ENCODE results near the gene RNF5. TPM values are rescaled to one million over a fixed set of nuclear protein-coding genes. Genes with fewer than 3 reads are reported as not detected.
"Not testable (repeated sequence)": the region's sequence is repeated elsewhere in the genome, so short reads cannot be mapped to it uniquely, and the experiment has no call there.

RNF5 gene
- total RNA-seq, 1 donor from 2014 or later = 60.4 TPM

DNA sequence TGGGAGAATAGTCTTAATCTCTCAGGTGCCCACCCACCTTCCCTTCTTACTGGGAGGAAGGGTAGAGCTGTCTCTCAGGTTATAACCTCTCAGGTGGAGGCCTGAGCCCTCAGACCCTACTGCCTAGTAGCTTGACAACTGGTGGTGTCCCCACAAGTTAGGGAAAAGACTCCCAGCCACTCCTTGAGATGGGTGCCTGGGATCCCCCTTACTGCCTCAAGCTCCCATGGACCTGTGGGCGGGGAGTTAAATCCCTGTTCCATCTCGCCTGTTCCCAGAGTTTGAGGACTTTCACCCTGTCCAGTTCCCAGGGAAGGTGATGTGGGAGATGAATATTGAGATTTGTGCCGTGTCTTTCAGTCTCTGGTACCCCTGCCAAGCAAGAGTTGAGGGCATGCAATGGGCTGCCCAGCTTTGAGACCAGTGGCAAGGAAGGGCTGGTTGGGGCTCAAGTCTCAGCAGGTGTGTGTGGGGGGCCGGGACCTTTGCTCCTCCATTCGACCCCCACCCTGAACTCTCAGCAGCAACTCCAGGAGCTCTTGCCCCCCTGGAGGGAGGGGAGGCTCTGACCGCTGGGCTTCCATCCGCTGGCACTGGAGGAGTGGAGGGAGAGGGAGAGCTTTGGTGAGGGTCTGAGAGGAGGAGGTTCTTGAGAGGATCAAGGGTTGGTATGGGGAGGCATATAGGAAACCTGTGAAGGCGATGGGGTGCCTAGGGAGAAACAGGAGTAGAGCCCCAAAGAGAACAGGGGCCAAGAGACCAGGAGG, 12.9 kb downstream of the RNF5 start:
- Mint-ChIP-seq H3K27me3 (ENCODE audit: insufficient read depth) (no peaks in the 10 kb centered on the region), H3K4me1 (ENCODE audit: low read depth) (peaks cover 67% of the 10 kb centered on the region), H3K36me3 (ENCODE audit: low read depth) (peaks cover 23% of the 10 kb centered on the region), H3K9me3 (no peaks in the 10 kb centered on the region), H3K4me3 (peak overlapping the region; percentile 97), H3K27ac (peak overlapping the region; percentile 97)
- no peak for DNase-seq (ENCODE audit: low spot score)
- intact Hi-C loops (cut with micrococcal nuclease) = loop anchor here (1.0 to 5.0 kb wide), 4 partner anchors 13 to 379 kb away; partner anchors contain the start of genes EHMT2, FKBPL and RNF5

DNA sequence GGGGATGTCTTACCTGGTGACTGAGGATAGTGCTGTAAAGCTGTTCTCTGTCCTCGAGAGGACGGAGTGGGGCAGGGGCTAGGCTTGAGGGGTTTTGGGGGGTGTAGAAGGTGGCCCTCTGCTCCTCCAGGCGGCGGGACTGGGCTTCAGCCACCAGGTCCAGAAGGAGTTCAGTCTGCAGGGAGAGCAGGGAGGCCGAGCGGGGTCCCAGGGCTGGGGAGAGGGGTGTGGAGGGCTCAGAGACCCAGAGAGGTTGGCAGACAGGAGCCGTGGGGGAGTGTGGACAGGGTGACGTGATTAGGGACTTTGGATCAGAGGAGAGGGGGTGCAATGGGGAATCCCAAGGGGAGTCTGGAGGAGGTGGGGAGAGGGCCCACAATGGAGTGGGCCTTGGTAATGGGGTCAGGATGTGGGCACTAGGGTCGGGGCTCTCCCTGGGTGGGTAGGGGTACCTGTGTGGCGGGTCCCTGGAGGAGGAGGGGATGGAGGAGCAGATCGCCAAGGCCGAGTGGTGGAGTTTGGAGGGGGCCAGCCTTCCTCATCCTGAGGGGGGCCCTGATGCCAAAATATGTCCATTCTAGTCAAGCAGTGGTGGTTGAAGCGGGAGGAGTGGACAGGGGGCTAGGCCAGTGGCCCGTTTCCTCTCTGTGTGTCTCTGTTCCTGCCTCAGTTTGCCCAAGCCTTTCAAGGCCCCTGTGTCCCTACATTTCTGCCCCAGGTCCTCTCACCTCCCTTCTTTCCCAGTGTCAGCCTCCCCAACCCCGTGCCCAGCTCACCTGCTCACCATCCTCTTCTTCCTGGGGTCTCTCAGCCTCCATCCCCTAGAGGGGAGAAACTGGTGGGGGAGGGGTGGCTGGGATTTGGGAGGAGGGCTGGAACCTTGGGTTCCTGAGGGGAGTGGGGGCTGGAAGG, 13.7 kb downstream of the RNF5 start:
- Mint-ChIP-seq H3K27ac (peak overlapping the region; percentile 97), H3K36me3 (ENCODE audit: low read depth) (peaks cover 14% of the 10 kb centered on the region), H3K4me3 (peak overlapping the region; percentile 97), H3K4me1 (ENCODE audit: low read depth) (peaks cover 67% of the 10 kb centered on the region), H3K9me3 (no peaks in the 10 kb centered on the region), H3K27me3 (ENCODE audit: insufficient read depth) (no peaks in the 10 kb centered on the region)
- intact Hi-C loops (cut with micrococcal nuclease) = loop anchor here (5.0 kb wide), 2 partner anchors 295 to 380 kb away; partner anchors contain the start of gene EHMT2
- DNase-seq (ENCODE audit: low spot score) = no peak

DNA sequence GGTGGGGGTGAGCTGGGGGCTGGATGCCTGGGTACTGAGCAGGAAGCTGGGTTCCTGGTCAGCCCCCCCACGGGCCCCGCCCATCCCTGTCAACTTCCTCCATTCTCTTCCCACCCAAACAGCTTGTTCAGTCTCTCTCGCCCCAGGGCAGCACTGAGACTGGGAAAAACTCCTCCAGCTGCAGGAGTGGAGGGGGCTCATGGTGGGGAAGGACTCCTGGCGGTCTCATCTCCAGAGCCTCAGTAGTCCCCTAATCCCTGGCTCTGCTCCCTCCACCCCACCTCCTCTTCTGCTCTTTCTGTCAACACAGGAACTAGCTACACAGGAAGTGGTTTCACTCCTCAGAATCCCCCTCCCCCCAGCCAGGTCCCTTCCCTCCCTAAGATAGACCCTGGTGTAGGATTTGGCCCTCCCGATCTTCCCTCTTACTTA, 14.4 kb downstream of the RNF5 start, which contains the start of gene GPSM3:
TSS of gene GPSM3 (minus strand) at position 36 of the 432 bp plus-strand sequence. CDS start 130 bp downstream, outside the sequence.
- Mint-ChIP-seq H3K4me3 (peak within 1 kb of the TSS; percentile 97), H3K36me3 (ENCODE audit: low read depth) (peaks cover 8% of the 10 kb centered on the region), H3K27me3 (ENCODE audit: insufficient read depth) (no peaks in the 10 kb centered on the region), H3K4me1 (ENCODE audit: low read depth) (peaks cover 62% of the 10 kb centered on the region), H3K27ac (peak within 1 kb of the TSS; percentile 97), H3K9me3 (no peaks in the 10 kb centered on the region)
- peak; percentile 55 for DNase-seq (ENCODE audit: low spot score)
- intact Hi-C loops (cut with micrococcal nuclease) = loop anchor here (5.0 kb wide), 2 partner anchors 295 to 380 kb away; partner anchors contain the start of gene EHMT2

DNA sequence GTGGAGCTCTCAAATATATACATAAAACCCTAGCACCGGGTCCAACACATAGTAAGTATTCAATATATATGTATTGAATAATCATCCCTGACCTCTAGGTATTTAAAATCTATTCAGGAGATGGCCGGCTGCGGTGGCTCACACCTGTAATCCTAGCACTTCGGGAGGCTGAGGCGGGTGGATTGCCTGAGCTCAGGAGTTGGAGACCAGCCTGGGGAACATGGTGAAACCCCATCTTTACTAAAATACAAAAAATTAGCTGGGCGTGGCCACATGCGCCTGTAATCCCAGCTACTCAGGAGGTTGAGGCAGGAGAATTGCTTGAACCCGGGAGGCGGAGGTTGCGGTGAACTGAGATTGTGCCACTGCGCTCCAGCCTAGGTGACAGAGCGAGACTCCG, 14.9 kb downstream of the RNF5 start:
- not testable (repeated sequence) for H3K27me3 Mint-ChIP-seq (ENCODE audit: insufficient read depth); H3K9me3 Mint-ChIP-seq; DNase-seq (ENCODE audit: low spot score); H3K36me3 Mint-ChIP-seq (ENCODE audit: low read depth)
- intact Hi-C loops (cut with micrococcal nuclease) = loop anchor here (5.0 kb wide), 2 partner anchors 296 to 381 kb away; partner anchors contain the start of gene EHMT2
- peaks cover 59% of the 10 kb centered on the region for H3K4me1 Mint-ChIP-seq (ENCODE audit: low read depth)
- H3K27ac Mint-ChIP-seq = peak overlapping the region; percentile 97
- H3K4me3 Mint-ChIP-seq = peak overlapping the region; percentile 97

DNA sequence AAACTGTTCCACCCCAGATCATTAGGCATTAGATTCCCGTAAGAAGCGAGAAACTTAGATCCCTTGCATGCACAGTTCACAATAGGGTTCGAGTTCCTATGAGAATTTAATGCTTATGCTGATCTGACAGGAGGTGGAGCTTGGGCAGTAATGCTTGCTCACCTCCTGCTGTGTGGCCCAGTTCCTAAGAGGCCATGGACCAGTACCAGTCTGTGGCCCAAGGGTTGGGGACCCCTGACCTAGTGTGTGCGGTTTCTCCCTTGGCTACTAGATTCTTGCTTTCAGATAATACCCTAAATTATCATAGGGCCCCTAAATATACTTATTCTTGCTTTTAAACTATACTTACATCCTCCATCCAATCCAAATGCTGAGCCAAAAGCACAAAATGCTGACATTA, 16.2 kb downstream of the RNF5 start:
- intact Hi-C loops (cut with micrococcal nuclease) = loop anchor here (2.0 to 5.0 kb wide), 6 partner anchors 76 to 774 kb away; partner anchors contain the start of genes BRD2, EHMT2, PRRC2A and TAP1
- no peak for DNase-seq (ENCODE audit: low spot score)
- H3K9me3 Mint-ChIP-seq = no peaks in the 10 kb centered on the region
- no peak overlapping the region for H3K27ac Mint-ChIP-seq
- peaks cover 48% of the 10 kb centered on the region for H3K4me1 Mint-ChIP-seq (ENCODE audit: low read depth)
- no peaks in the 10 kb centered on the region for H3K36me3 Mint-ChIP-seq (ENCODE audit: low read depth)
- H3K4me3 Mint-ChIP-seq = peak overlapping the region; percentile 97
- H3K27me3 Mint-ChIP-seq (ENCODE audit: insufficient read depth) = peaks cover 2% of the 10 kb centered on the region

DNA sequence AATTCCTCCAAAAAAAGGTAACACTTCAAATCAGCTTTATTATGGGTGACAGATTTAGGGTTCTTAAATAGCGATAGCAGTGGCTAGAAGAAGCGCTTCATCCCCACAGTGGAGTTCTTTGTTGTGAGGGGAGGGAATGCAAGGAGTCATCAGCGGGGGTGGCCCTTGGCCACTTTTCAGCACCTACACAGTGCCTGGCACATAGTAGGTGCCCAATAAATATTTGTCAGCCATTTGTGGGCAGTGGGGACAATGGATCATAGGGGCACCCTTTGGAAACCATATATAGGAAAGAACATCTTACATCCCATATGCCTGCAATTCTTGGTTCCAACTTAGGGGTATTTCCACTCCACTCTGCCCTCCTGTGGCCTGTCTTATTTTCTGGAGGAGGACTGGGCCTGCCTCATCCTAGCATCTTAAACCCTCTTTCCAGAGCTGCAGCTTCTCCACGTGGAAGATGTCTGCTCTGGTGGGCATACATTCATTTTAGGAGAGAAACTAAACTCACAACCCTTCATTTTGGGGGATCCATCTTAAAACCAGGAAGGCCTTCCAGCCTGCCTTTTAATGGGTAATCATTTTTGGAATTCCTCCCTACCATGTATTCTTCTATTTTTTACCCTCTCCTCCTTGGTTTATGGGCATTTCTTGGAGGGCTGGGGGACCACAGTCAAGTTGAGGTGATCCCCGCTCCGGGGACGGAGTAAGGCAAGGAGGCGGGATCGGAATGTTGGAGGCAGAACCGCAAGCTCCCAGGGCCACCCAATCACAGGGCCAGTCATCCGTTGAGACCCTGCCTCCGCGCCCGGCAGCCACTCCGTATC, 16.8 kb downstream of the RNF5 start:
- H3K9me3 Mint-ChIP-seq = no peaks in the 10 kb centered on the region
- peak overlapping the region; percentile 98 for H3K27ac Mint-ChIP-seq
- H3K4me3 Mint-ChIP-seq = peak overlapping the region; percentile 97
- intact Hi-C loops (cut with micrococcal nuclease) = loop anchor here (1.0 to 5.0 kb wide), 15 partner anchors 17 to 1197 kb away; partner anchors contain the start of genes BRD2, EHMT2, FKBPL and KIFC1
- peaks cover 2% of the 10 kb centered on the region for H3K27me3 Mint-ChIP-seq (ENCODE audit: insufficient read depth)
- no peaks in the 10 kb centered on the region for H3K36me3 Mint-ChIP-seq (ENCODE audit: low read depth)
- peaks cover 48% of the 10 kb centered on the region for H3K4me1 Mint-ChIP-seq (ENCODE audit: low read depth)
- DNase-seq (ENCODE audit: low spot score) = no peak

DNA sequence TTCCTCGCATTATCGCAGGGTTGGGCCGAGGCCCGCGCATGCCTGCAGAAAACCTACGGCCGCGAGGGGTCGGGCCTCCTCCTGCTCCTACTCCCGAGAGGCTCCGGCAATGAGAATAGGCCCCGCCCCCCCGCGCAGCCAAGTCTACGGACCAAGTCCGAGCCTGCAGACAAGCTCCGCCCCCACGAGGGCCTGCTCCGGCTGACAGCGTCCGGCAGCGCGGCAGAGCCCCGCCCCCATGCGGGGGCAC, 17.4 kb downstream of the RNF5 start:
- Mint-ChIP-seq H3K36me3 (ENCODE audit: low read depth) (no peaks in the 10 kb centered on the region), H3K4me1 (ENCODE audit: low read depth) (peaks cover 48% of the 10 kb centered on the region), H3K4me3 (peak overlapping the region; percentile 97), H3K27ac (peak overlapping the region; percentile 98), H3K27me3 (ENCODE audit: insufficient read depth) (peaks cover 2% of the 10 kb centered on the region), H3K9me3 (no peaks in the 10 kb centered on the region)
- DNase-seq (ENCODE audit: low spot score) = peak; percentile 100
- intact Hi-C loops (cut with micrococcal nuclease) = loop anchor here (1.0 to 5.0 kb wide), 13 partner anchors 17 to 1197 kb away; partner anchors contain the start of genes BRD2, FKBPL, KIFC1 and NELFE

DNA sequence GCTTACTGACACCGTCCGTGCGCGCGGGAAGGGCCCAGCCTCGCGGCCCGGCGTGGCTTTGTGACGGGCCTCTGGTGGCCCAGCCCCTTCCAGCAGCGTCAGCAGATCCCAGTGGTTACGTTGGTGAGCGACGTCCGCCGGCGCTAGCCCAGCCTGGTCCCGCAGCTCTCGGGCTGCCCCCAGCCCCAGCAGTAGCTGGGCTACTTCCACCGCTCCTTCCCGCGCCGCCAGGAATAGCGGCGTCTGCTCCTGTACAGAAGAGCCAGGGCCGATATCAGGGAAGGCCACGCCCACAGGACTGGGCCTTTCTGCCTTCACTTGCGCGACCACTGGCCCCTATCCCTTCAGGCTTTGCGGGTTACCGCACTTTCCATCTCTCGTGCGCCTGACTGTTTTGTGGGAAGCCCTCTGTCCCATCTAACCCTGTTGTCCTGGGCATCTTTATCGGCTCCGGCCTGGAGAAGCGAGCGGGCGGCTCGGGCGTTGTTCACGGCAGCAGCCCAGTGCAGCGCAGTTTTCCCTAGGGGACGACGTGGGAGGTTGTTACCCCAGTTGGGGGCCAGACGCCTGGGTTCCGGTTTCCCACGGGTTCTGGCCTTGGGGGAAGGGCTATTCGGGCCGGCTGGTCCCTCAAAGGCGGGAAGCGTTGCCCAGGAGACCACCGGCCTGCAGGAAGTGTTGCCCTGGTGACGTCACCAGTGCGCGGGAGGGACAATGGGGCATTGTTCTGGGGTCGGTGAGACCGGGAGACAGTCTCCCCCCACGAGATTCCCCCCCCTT, 17.9 kb downstream of the RNF5 start:
- H3K9me3 Mint-ChIP-seq = no peaks in the 10 kb centered on the region
- H3K36me3 Mint-ChIP-seq (ENCODE audit: low read depth) = no peaks in the 10 kb centered on the region
- H3K4me1 Mint-ChIP-seq (ENCODE audit: low read depth) = peaks cover 46% of the 10 kb centered on the region
- peak; percentile 44 for DNase-seq (ENCODE audit: low spot score)
- H3K27me3 Mint-ChIP-seq (ENCODE audit: insufficient read depth) = peaks cover 4% of the 10 kb centered on the region
- intact Hi-C loops (cut with micrococcal nuclease) = loop anchor here (1.0 to 5.0 kb wide), 13 partner anchors 18 to 1196 kb away; partner anchors contain the start of genes BRD2, FKBPL, KIFC1 and NELFE
- H3K27ac Mint-ChIP-seq = peak overlapping the region; percentile 98
- peak overlapping the region; percentile 97 for H3K4me3 Mint-ChIP-seq

DNA sequence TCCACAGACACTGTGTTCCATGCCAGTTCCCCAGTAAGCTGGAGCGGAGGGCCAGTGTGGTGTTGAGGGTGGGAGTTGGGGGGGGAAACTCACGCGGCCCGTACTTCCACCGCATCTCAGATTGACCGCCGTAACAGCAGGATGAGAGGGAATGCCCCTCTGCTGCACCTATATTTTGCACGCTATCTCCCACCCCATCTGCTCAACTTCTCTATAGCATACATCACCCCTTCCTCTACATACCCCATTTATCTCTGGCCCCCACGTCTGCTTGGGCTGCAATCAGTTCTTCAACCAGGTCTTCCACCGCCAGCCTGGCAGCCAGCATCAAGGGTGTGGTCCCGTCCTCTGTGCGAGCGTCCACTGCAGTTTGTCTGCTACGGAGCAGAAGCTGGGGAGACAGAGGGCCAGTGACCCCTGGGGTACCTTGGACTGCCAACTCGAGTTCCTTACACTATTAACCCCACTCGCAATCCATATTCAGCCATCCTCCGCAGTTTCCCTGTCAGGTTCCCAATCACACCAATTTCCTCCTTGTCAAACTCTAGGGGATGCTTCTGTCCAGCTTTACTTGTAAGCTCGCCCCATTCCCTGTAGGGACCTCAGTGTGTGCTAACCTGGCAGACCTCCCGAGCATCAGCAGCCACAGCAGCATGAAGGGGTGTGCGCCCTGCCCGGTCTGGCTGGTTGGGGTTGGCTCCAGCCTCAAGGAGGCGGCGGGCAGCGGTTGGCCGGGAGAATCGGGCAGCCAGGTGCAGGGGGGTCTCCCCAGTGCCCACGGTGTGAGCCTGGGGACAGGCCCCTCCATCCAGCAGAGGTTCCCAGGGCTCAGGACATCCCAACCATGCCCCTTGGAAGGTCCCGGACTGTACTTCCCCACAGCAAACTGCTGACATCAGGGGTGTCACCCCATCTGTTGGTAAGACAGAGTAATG, 18.7 kb downstream of the RNF5 start:
- Mint-ChIP-seq H3K4me3 (peak overlapping the region; percentile 97), H3K9me3 (no peaks in the 10 kb centered on the region), H3K36me3 (ENCODE audit: low read depth) (no peaks in the 10 kb centered on the region), H3K27me3 (ENCODE audit: insufficient read depth) (peaks cover 5% of the 10 kb centered on the region), H3K4me1 (ENCODE audit: low read depth) (peaks cover 39% of the 10 kb centered on the region), H3K27ac (peak overlapping the region; percentile 98)
- intact Hi-C loops (cut with micrococcal nuclease) = loop anchor here (5.0 kb wide), 3 partner anchors 60 to 1195 kb away; partner anchors contain the start of genes KIFC1, NELFE and SKIC2
- DNase-seq (ENCODE audit: low spot score) = no peak

DNA sequence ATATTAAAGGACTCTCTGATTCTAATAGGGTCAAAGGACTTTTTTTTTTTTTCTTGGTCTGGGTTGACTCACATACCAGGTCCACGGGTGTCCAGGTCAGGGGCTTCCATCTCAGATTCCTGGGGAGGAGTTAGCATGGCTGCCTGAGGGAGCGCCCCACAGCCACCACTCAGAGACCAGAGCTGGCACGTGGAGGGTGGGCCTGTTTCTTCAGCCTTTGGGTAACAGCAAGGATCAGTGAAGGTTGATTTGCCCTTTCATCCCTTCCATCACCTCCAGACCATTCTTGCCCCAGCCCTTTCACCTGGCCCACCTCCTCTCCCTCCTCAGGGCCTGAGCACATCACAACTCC, 20.1 kb downstream of the RNF5 start:
- Mint-ChIP-seq H3K4me1 (ENCODE audit: low read depth) (peaks cover 31% of the 10 kb centered on the region), H3K4me3 (peak overlapping the region; percentile 56), H3K27me3 (ENCODE audit: insufficient read depth) (peaks cover 5% of the 10 kb centered on the region), H3K9me3 (no peaks in the 10 kb centered on the region), H3K36me3 (ENCODE audit: low read depth) (no peaks in the 10 kb centered on the region), H3K27ac (no peak overlapping the region)
- no peak for DNase-seq (ENCODE audit: low spot score)
- intact Hi-C loops (cut with micrococcal nuclease) = loop anchor here (5.0 kb wide), 3 partner anchors 59 to 1194 kb away; partner anchors contain the start of genes KIFC1, NELFE and SKIC2

Data from activated T-helper 1 cell treated with anti-CD3 and anti-CD28 coated beads, Interleukin-12 subunit alpha, Interleukin-12 subunit beta, Interleukin-2, Interleukin-4 antibody, amounts not matched to agents 30 ng/mL and 10 ng/mL and 1 ng/mL, durations not matched to agents 14 hours and 24 hours and 36 hours (primary cell).